Activated CD8-positive, alpha-beta memory T cell treated with anti-CD3 and anti-CD28 coated beads, Interleukin-2, amount 10 ng/mL, durations not matched to agents 7 days and 5 days (primary cell): Measurements from ENCODE around the gene MUC6. TPM values are rescaled to one million over a fixed set of nuclear protein-coding genes. Genes with fewer than 3 reads are reported as not detected.

Source experiments
- ATAC-seq: fragments of 150-1000 bp; cut with Tn5 transposase; one replicate; pipeline ENCODE4 v1.10.0; 2021; ENCODE audit warnings: moderate library complexity
- CTCF ChIA-PET: fragments of 350-600 bp; sonication (Branson Sonifier 250); formaldehyde crosslinking; loops from one replicate; lab custom pipeline; 2021; ENCODE audit warnings: antibody characterized with exemption; lab: Charles Lee
- DNase-seq: peaks from one replicate; pipeline ENCODE4 v3.0.0-alpha.2; 2020
- H3K27ac Mint-ChIP-seq: one replicate; pipeline ENCODE4 v1.8.0; 2021; ENCODE audit warnings: mild to moderate bottlenecking, mixed read lengths
- H3K27me3 Mint-ChIP-seq: one replicate; pipeline ENCODE4 v1.8.0; 2021; ENCODE audit warnings: mixed read lengths
- H3K36me3 Mint-ChIP-seq: one replicate; pipeline ENCODE4 v1.8.0; 2021; ENCODE audit warnings: mild to moderate bottlenecking, mixed read lengths
- H3K4me1 Mint-ChIP-seq: one replicate; pipeline ENCODE4 v1.8.0; 2021; ENCODE audit warnings: mixed read lengths
- H3K4me3 Mint-ChIP-seq: one replicate; pipeline ENCODE4 v1.8.0; 2021; ENCODE audit warnings: mild to moderate bottlenecking, moderate library complexity, mixed read lengths
- H3K9me3 Mint-ChIP-seq: one replicate; pipeline ENCODE4 v1.8.0; 2022; ENCODE audit warnings: low read depth, mixed read lengths
- total RNA-seq, 2 experiments: library from RNA; stranded (reverse); gene quantifications; one replicate each; pipeline ENCODE4 v1.2.3, GENCODE V29; 2021

The MUC6 gene
- not detected for total RNA-seq

GRCh38 chr11:1036303-1036923 is at the start of gene MUC6:
TSS of gene MUC6 (minus strand) at chr11:1036718. CDS start at chr11:1036655, 63 bp downstream.
- peaks cover 5% of the 10 kb centered on the region for H3K9me3 Mint-ChIP-seq
- no peak for ATAC-seq

GRCh38 chr11:1085440-1086170 is 49.1 kb upstream of the MUC6 start:
- ATAC-seq: no peak
- no peaks in the 10 kb centered on the region for H3K27me3 Mint-ChIP-seq
- no peak for DNase-seq

More at GRCh38 chr11:1036303-1036923, at the start of gene MUC6:
- no peak for DNase-seq
- Mint-ChIP-seq H3K4me3 (no peak within 1 kb of the TSS), H3K27ac (no peak within 1 kb of the TSS), H3K27me3 (no peaks in the 10 kb centered on the region), H3K4me1 (no peaks in the 10 kb centered on the region), H3K36me3 (no peaks in the 10 kb centered on the region)
- CTCF ChIA-PET: no interaction called here

GRCh38 chr11:1084561-1085439 is 48.3 kb upstream of the MUC6 start:
- CTCF ChIA-PET: no interaction called here
- H3K9me3 Mint-ChIP-seq: no peaks in the 10 kb centered on the region
- no peaks in the 10 kb centered on the region for H3K36me3 Mint-ChIP-seq
- H3K27ac Mint-ChIP-seq: no peak overlapping the region
- H3K4me1 Mint-ChIP-seq: no peaks in the 10 kb centered on the region
- no peak for DNase-seq
- no peak overlapping the region for H3K4me3 Mint-ChIP-seq
- H3K27me3 Mint-ChIP-seq: no peaks in the 10 kb centered on the region
- no peak for ATAC-seq

More at GRCh38 chr11:1085440-1086170, 49.1 kb upstream of the MUC6 start:
- Mint-ChIP-seq H3K4me1 (no peaks in the 10 kb centered on the region), H3K27ac (no peak overlapping the region), H3K36me3 (no peaks in the 10 kb centered on the region), H3K4me3 (no peak overlapping the region), H3K9me3 (no peaks in the 10 kb centered on the region)
- CTCF ChIA-PET: no interaction called here

DNA sequence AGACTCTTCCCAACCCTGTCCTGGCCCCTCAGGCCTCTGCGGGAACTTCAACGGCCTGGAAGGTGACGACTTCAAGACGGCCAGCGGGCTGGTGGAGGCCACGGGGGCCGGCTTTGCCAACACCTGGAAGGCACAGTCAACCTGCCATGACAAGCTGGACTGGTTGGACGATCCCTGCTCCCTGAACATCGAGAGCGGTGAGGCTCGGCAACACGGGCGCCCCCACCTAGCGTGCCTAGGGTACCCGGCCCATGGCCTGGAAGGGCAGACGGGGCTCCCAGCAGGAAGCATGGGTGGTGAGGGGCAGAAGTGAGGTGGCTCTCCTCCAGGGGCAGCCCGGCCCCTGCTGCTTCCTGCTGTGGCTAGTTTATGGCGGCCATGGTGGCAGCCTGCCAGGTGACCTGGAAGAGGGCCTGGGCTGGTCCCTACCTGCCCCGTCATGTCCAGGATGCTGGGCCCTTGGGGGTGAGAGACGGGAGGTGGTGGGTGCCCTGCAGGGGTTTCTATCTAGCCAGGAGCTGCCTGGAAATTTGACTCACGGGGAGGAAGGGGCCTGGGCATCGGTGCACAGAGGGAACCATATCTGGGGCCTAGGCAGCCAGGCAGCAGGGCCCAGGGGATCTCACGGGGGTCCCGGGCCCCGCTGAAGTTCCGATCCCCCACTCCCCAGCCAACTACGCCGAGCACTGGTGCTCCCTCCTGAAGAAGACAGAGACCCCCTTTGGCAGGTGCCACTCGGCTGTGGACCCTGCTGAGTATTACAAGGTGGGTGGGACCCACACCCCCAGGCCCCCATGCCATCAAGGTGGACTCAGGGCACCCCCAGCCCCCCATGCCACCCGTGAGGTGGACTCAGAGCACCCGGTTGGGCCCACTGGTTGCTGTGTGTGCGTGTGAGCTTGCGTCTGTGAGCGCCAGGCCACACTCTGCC is 47.4 kb upstream of the MUC6 start:
- H3K4me3 Mint-ChIP-seq: no peak overlapping the region
- no peaks in the 10 kb centered on the region for H3K36me3 Mint-ChIP-seq
- H3K4me1 Mint-ChIP-seq: no peaks in the 10 kb centered on the region
- ATAC-seq: no peak
- no peaks in the 10 kb centered on the region for H3K27me3 Mint-ChIP-seq
- no peaks in the 10 kb centered on the region for H3K9me3 Mint-ChIP-seq
- DNase-seq: no peak
- no peak overlapping the region for H3K27ac Mint-ChIP-seq
- CTCF ChIA-PET: no interaction called here

DNA sequence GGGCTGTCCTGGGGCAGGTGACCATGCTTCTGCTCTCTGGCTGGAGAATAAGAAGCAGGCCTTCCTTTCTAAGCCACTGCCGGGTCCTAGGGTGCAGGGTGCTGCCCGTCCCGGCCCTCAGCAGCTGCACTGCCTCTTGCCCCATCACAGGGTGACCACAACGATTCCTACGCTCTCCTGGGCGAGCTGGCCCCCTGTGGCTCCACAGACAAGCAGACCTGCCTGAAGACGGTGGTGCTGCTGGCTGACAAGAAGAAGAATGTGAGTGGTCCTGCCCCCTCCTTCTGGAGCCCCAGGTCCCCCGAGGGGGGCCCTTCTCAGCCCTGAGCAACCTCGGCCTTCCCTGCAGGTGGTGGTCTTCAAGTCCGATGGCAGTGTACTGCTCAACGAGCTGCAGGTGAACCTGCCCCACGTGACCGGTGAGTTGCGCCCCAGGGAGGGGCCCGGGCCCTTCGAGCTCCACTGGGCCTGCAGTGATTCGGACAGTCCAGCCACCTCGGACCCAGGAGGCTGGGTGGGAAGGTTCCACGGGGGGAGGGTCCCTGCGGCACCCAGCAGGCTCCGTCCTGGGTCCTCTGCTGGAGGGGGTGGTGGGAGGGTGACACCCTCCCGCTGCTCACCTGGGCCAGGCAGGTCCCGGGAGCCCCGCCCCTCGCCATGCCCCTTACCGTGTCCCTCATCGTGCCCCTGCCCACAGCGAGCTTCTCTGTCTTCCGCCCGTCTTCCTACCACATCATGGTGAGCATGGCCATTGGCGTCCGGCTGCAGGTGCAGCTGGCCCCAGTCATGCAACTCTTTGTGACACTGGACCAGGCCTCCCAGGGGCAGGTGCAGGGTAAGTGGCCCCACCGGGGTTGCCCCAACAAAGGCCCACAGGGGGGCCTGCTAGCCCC is 46.5 kb upstream of the MUC6 start:
- Mint-ChIP-seq H3K4me3 (no peak overlapping the region), H3K4me1 (no peaks in the 10 kb centered on the region), H3K27ac (no peak overlapping the region), H3K27me3 (no peaks in the 10 kb centered on the region), H3K36me3 (no peaks in the 10 kb centered on the region), H3K9me3 (no peaks in the 10 kb centered on the region)
- no peak for ATAC-seq
- DNase-seq: no peak
- CTCF ChIA-PET: no interaction called here

GRCh38 chr11:1082346-1082727 is 45.8 kb upstream of the MUC6 start:
- ATAC-seq (no peak), DNase-seq (no peak)
- CTCF ChIA-PET: no interaction called here
- H3K4me3 Mint-ChIP-seq: no peak overlapping the region
- H3K9me3 Mint-ChIP-seq: no peaks in the 10 kb centered on the region
- H3K36me3 Mint-ChIP-seq: no peaks in the 10 kb centered on the region
- no peaks in the 10 kb centered on the region for H3K4me1 Mint-ChIP-seq
- no peak overlapping the region for H3K27ac Mint-ChIP-seq
- H3K27me3 Mint-ChIP-seq: no peaks in the 10 kb centered on the region

DNA sequence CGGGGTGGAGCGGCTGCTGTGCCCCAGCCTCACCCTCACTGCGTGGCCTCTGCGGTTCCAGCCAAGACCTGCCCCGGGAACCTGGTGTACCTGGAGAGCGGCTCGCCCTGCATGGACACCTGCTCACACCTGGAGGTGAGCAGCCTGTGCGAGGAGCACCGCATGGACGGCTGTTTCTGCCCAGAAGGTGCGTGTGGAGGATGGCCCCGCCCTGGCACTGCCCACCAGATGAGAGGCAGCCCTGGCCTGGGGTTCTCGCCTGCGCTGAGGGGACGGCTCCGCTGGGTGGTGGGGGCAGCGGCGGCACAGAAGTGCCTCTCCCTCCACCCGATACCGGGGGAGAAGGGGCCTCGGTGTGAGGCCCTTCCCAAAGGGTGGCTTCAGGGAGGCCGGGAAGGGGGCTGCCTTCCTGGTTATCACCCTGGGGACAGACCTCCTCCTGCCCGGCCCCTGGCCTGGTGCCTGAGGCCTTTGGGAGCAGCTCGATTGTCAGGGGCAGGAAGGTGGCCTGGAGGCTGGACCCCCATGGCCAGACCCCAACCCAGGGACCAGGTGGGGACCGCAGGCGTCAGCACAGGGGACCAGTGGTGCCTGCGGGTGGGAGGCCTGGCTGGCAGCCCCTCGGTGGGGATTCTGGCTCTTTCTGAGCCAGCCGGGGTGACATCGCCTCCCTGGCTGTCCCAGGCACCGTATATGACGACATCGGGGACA is 45.2 kb upstream of the MUC6 start:
- ATAC-seq: no peak
- no peaks in the 10 kb centered on the region for H3K36me3 Mint-ChIP-seq
- DNase-seq: no peak
- H3K27me3 Mint-ChIP-seq: no peaks in the 10 kb centered on the region
- H3K4me3 Mint-ChIP-seq: no peak overlapping the region
- H3K4me1 Mint-ChIP-seq: no peaks in the 10 kb centered on the region
- H3K27ac Mint-ChIP-seq: no peak overlapping the region
- no peaks in the 10 kb centered on the region for H3K9me3 Mint-ChIP-seq
- CTCF ChIA-PET: no interaction called here

DNA sequence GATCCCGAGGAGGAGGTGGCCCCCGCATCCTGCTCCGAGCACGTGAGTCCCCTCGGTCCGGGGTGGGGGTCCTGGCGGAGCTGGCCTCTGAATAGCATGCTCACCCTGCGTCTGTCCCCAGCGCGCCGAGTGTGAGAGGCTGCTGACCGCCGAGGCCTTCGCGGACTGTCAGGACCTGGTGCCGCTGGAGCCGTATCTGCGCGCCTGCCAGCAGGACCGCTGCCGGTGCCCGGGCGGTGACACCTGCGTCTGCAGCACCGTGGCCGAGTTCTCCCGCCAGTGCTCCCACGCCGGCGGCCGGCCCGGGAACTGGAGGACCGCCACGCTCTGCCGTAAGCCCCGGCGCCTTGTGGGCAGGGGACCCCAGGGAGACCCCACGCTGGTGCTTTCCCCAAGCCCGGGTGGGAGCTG is 41.7 kb upstream of the MUC6 start:
- DNase-seq: no peak
- Mint-ChIP-seq H3K4me3 (no peak overlapping the region), H3K4me1 (no peaks in the 10 kb centered on the region), H3K9me3 (no peaks in the 10 kb centered on the region), H3K27me3 (no peaks in the 10 kb centered on the region), H3K36me3 (no peaks in the 10 kb centered on the region), H3K27ac (no peak overlapping the region)
- ATAC-seq: no peak
- CTCF ChIA-PET: no interaction called here

GRCh38 chr11:1077417-1078119 is 41.0 kb upstream of the MUC6 start:
- Mint-ChIP-seq H3K4me3 (no peak overlapping the region), H3K9me3 (no peaks in the 10 kb centered on the region), H3K27me3 (no peaks in the 10 kb centered on the region), H3K4me1 (no peaks in the 10 kb centered on the region), H3K27ac (no peak overlapping the region), H3K36me3 (no peaks in the 10 kb centered on the region)
- no peak for DNase-seq
- CTCF ChIA-PET: no interaction called here
- ATAC-seq: no peak

DNA sequence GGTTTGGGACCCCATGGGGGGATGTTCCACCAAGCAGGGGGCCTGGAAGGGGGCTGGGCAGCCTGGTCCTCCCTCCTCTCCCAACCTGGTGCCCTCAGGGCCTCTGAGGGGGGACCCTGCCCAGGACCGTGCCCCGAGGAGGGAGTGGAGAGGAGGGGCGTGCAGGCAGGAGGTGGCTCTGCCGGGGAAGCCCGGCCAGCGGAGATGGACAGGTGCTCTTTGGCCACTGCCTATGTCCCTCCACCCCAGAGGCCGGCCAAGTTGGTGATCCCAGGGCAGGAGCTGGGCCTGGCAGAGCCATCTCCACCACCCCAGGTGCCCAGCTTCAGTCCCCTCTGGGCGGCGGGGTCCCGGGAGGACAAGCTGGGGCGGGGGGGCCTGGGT is 40.5 kb upstream of the MUC6 start:
- DNase-seq (no peak), ATAC-seq (no peak)
- H3K27ac Mint-ChIP-seq: no peak overlapping the region
- no peaks in the 10 kb centered on the region for H3K9me3 Mint-ChIP-seq
- no peaks in the 10 kb centered on the region for H3K27me3 Mint-ChIP-seq
- H3K4me3 Mint-ChIP-seq: no peak overlapping the region
- no peaks in the 10 kb centered on the region for H3K4me1 Mint-ChIP-seq
- no peaks in the 10 kb centered on the region for H3K36me3 Mint-ChIP-seq
- CTCF ChIA-PET: no interaction called here

GRCh38 chr11:1076061-1076665 is 39.6 kb upstream of the MUC6 start:
- ATAC-seq (no peak), DNase-seq (no peak)
- Mint-ChIP-seq H3K27ac (no peak overlapping the region), H3K27me3 (no peaks in the 10 kb centered on the region), H3K4me3 (no peak overlapping the region), H3K4me1 (no peaks in the 10 kb centered on the region), H3K9me3 (no peaks in the 10 kb centered on the region), H3K36me3 (no peaks in the 10 kb centered on the region)
- CTCF ChIA-PET: no interaction called here
